HG02759 (cell line): ENCODE data around the gene SLC9A1.

Source experiments
- ATAC-seq: cut with Tn5 transposase; IDR thresholded peaks from one replicate; pipeline ENCODE4 v1.9.1; 2021; ENCODE audit warnings: mild to moderate bottlenecking, moderate library complexity; ENCODE audit not compliant: unreplicated experiment

Gene SLC9A1

DNA sequence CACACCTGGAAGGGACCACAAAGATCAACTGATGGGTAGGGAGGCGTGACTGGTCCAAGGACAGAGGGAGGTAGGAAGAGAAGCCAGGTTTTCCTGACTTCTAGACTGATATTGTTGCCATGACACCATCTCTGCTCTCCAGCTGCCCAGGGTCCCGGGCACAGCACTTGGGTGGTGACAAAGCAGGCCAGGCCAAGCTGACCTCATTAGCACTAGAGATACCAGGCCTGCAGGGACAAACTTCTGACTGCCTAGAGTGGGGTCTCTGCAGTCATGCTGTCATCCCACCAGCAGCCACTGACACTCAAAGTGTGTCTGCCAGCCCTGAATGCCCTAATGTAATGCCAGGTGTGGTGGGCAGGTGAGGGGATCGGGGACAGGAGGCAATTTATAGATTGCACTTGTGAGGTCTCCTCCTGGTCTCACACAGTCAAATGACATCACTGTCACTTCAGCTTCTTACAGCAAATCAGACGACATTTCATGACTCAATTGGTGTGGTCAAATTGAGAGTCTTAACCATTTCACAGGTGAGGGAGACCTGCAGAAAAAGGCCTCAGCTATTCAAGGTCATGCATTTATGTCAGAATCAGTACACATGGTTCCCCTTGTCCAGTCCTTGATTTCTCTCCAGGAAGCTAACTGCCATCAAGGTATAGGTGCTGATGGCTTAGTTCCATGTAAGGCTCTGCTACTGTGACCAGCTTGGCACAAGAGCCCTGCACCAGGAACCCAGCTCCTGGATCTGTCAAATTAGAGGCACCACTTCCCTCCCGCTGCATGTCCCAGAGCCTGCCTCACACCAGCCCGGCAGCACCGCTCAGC is 2.7 kb downstream of the SLC9A1 start:
- no peak for ATAC-seq

- no peak for ATAC-seq
Observed at GRCh38 chr1:27150641-27151040, 4.3 kb downstream of the SLC9A1 start.

- no peak for ATAC-seq
Observed at GRCh38 chr1:27150183-27150582, 4.7 kb downstream of the SLC9A1 start.

DNA sequence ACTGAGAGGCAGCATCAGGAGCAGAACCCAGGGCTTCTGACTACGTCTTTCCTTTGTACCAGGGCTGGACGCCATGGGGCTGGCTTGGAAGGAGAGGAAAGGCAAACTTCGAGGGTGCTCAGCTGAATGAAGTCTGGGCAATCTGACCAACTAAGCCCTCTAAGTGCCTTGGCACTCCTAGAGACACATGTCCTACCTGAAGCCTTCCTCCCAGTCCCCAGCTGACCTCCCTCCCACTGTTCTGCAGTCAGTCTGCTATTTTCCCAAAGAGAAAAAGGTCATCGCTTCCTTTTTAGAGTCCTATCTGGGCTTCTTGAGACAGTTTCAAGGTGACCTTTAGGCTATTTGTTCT is 5.2 kb downstream of the SLC9A1 start:
- ATAC-seq: no peak

- ATAC-seq: no peak
Observed at GRCh38 chr1:27149084-27149761, 5.7 kb downstream of the SLC9A1 start.

- ATAC-seq: no peak
Observed at GRCh38 chr1:27148591-27148990, 6.3 kb downstream of the SLC9A1 start.

- ATAC-seq: no peak
Observed at GRCh38 chr1:27147842-27148518, 6.9 kb downstream of the SLC9A1 start.

DNA sequence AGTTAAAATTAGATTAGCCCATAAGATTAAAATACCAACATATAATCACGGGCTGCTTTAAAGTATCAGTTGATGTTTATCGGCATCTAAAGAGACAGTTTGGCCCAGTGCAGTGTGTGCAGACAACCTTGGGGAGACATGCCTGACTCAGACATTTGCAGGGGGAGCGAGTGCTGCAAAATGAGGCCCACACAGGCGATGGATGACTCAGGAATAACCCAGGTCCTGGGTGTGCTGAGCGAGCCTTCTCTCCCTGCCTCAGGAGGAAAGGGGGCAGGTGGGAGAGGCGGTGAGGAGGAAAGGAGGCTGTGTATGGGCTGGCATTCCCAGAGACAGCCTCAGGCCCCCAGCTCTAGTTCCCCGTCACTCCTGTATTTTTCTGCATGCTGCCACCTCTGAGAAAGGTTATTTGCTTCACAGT is 9.0 kb downstream of the SLC9A1 start:
- no peak for ATAC-seq

DNA sequence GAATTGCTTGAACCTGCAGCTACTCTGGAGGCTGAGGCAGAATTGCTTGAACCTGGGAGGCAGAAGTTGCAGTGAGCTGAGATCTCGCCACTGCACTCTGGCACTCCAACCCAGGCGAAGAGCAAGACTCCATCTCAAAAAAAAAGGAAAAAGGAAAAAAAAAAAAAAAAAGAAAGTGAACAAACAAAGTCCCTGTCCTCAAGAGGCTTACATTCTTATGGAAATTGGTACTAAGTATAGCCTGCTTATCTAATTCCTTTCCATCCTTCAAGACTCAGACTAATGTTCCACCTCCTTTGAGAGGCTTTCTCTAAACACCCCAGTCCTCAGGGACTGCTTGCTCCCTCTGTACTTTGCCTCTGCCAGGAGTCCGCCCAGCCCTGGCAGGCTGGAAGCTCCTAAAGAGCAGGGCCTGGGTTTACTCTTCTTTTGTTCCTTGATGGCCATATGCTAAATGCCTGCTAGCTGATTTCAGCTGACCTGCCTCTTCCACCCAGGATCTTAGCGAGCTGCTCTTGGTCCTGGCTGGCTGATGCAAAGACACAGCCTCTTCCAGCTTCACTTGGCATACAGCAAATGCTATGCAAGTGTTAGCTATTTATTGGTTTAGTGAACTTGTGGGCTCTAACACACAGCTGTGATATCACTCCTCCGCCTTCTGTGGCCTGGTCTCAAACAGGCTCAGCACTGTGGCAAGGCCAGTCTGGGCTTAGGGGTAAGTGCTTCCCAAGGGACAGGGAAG is 9.8 kb downstream of the SLC9A1 start:
- no peak for ATAC-seq

GRCh38 chr1:27144049-27144748 is 10.7 kb downstream of the SLC9A1 start:
- no peak for ATAC-seq

DNA sequence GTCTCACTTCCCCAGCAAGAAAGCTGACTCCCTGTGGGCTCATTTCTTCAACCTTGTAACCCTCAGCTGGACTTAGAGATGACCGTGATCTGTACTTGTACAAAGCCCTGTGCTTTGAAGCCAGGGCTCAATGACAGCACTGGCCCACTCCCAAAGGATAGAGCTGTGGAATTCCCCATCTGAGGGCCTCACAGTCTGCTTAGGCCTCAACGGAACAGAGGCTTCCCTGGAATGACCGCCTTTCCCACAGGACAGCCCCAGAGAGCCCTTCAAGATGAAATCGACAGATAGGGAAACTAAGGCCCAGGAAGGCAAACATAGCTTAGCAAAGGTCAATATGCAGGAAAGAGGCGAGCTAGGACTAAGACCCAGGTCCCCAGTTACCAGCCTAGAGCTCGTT is 11.5 kb downstream of the SLC9A1 start:
- no peak for ATAC-seq

- no peak for ATAC-seq
Observed at GRCh38 chr1:27142464-27142863, 12.5 kb downstream of the SLC9A1 start.

DNA sequence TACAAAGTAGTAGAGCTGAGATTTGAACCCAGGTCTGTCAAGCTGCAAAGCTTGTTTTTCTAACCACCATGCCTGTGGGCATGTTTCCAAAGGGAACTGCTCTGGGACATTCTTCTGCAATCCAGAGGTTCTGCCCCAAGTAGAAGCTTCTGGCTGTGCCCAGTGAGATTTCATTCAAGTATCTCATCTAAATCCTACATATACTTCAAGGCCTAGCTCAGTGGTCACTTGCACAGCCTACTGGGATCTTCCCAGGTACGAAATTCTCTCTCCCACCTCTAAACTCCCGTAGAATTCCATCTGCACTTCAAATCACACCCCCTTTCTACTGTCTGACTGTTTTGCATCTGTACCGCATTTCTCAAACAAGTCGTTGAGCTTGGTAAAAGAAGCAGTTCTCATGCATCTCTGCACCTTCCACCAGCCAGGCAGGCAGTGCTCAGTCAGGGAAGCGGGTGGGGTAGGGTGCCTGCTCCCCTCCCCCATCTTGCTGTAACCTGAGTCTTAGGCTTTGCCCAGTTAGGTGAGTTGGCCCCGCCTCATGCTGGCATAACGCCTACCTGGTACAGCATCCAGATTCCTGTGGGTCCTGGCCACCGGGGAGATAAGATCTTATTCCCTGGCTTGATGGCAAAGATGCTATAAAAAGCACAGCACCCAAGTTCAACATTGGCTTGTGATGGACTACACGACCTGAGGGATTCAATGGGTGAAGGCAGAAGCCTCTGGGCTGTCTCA is 13.5 kb downstream of the SLC9A1 start:
- no peak for ATAC-seq

- no peak for ATAC-seq
Observed at GRCh38 chr1:27139980-27140379, 14.9 kb downstream of the SLC9A1 start.

DNA sequence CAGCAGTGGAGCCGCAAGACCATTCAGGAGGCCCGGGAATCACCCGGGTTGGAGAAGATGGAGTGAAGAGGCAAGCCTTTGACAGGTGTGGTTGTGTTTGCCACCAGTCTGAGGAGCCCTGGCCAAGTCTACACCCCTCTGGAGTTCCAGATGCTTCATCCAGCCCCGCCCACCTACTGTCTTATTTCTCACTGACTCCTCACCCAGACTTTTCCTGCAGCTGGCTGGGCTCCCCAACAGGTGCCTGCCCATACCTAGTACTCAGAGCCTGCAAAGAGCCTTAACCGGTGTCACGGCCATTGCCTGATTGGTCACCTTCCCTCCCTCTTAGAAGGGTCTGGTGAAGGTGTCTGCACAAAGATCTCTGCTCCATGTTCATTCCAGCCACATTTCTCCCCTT is 16.0 kb downstream of the SLC9A1 start:
- ATAC-seq: no peak

- no peak for ATAC-seq
Observed at GRCh38 chr1:27138368-27138767, 16.6 kb downstream of the SLC9A1 start.

DNA sequence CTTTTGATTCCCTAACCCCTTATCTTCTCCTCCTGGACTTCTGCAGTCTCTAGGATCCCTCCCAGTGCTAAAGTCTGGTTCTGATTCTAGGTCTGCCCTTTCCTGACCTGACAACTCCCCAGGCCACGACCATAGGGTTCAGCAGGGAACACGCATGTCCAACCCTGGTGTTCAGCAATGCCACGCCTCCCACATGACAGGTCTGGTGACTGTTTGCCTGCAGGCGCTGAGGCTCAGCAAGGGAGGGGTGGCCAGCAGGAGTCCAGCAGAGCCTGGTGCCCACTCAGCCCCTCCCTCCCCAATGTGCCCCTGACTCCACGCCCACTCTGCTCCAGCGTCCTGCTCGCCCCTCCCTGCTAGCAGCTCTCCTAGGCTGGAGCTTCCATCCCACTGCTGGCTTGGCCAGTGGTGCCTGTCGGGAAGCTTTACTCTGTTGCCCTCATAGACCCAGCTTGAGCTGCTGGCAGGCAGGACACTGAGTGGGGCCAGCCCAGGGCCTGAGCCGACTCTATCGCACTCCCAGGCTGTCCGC is 17.3 kb downstream of the SLC9A1 start:
- ATAC-seq: no peak

GRCh38 chr1:27136998-27137542 is 17.9 kb downstream of the SLC9A1 start:
- ATAC-seq: peak; percentile 58

GRCh38 chr1:27136236-27136551 is 18.7 kb downstream of the SLC9A1 start:
- no peak for ATAC-seq
